WTC11 (cell line): Measurements from ENCODE around the gene STAT2. TPM values are rescaled to one million over a fixed set of nuclear protein-coding genes. Genes with fewer than 3 reads are reported as not detected.

Experiments
- ATAC-seq: fragments of 200-7000 bp; cut with Tn5 transposase; 2 replicates; pipeline ENCODE4 v1.10.0; 2021; ENCODE audit warnings: mild to moderate bottlenecking, moderate library complexity
- CTCF ChIA-PET: fragments of 300-600 bp; sonication (Branson Sonifier 250); formaldehyde crosslinking; loops from one replicate; lab custom pipeline; 2021; ENCODE audit warnings: antibody characterized with exemption; lab: Charles Lee
- POLR2A ChIA-PET: fragments of 350-600 bp; sonication (Branson Sonifier 250); formaldehyde crosslinking; loops from one replicate; lab custom pipeline; 2021; ENCODE audit warnings: antibody characterized with exemption; lab: Charles Lee
- DNase-seq: peaks from one replicate; pipeline ENCODE4 v3.0.0; 2021; ENCODE audit warnings: low spot score
- H3K27ac Mint-ChIP-seq: 2 replicates; pipeline ENCODE4 v1.8.0; 2021; ENCODE audit warnings: mixed read lengths
- H3K27me3 Mint-ChIP-seq: 2 replicates; pipeline ENCODE4 v1.8.0; 2021; ENCODE audit warnings: low read depth, mild to moderate bottlenecking, moderate library complexity, mixed read lengths
- H3K36me3 Mint-ChIP-seq: 2 replicates; pipeline ENCODE4 v1.8.0; 2021; ENCODE audit warnings: mixed read lengths
- H3K4me1 Mint-ChIP-seq: 2 replicates; pipeline ENCODE4 v1.8.0; 2022; ENCODE audit warnings: mixed read lengths
- H3K4me3 Mint-ChIP-seq: 2 replicates; pipeline ENCODE4 v1.8.0; 2021; ENCODE audit warnings: mild to moderate bottlenecking, moderate library complexity, mixed read lengths
- H3K9me3 Mint-ChIP-seq: 2 replicates; pipeline ENCODE4 v1.8.0; 2021; ENCODE audit warnings: mixed read lengths
- EMX1 ChIP-seq: fragments of 250-450 bp; sonication (Bioruptor Pico); IDR thresholded peaks from 2 replicates; pipeline ENCODE4 v1.8.0; 2021; ENCODE audit warnings: mild to moderate bottlenecking
- ETV6 ChIP-seq: sonication (generic); formaldehyde crosslinking; IDR thresholded peaks from 2 replicates; pipeline ENCODE4 v1.8.1; 2022; ENCODE audit warnings: mild to moderate bottlenecking, missing genetic modification reagents
- FOXK1 ChIP-seq: sonication (generic); formaldehyde crosslinking; IDR thresholded peaks from 2 replicates; pipeline ENCODE4 v1.8.0; 2022; ENCODE audit warnings: mild to moderate bottlenecking, moderate library complexity, missing genetic modification reagents
- FOXP1 ChIP-seq: sonication (generic); formaldehyde crosslinking; IDR thresholded peaks from 2 replicates; pipeline ENCODE4 v1.8.0; 2022; ENCODE audit warnings: missing genetic modification reagents, mild to moderate bottlenecking, moderate library complexity, borderline replicate concordance
- KAT7 ChIP-seq: sonication (generic); formaldehyde crosslinking; IDR thresholded peaks from 2 replicates; pipeline ENCODE4 v1.8.1; 2023; ENCODE audit warnings: missing genetic modification reagents, mild to moderate bottlenecking, borderline replicate concordance
- NR2C2 ChIP-seq: sonication (generic); formaldehyde crosslinking; IDR thresholded peaks from 2 replicates; pipeline ENCODE4 v1.8.0; 2022; ENCODE audit warnings: mild to moderate bottlenecking, missing genetic modification reagents
- SMAD4 ChIP-seq: sonication (generic); formaldehyde crosslinking; IDR thresholded peaks from 2 replicates; pipeline ENCODE4 v1.8.0; 2022; ENCODE audit warnings: mild to moderate bottlenecking, missing genetic modification reagents
- TCF7 ChIP-seq: sonication (generic); formaldehyde crosslinking; IDR thresholded peaks from 2 replicates; pipeline ENCODE4 v1.8.0; 2022; ENCODE audit warnings: mild to moderate bottlenecking, low read depth, missing genetic modification reagents, moderate library complexity
- ZBTB21 ChIP-seq: sonication (generic); formaldehyde crosslinking; IDR thresholded peaks from 2 replicates; pipeline ENCODE4 v1.8.1; 2023; ENCODE audit warnings: mild to moderate bottlenecking, missing genetic modification reagents, borderline replicate concordance
- ZNF121 ChIP-seq: sonication (generic); formaldehyde crosslinking; IDR thresholded peaks from 2 replicates; pipeline ENCODE4 v1.8.0; 2023; ENCODE audit warnings: missing genetic modification reagents
- ZNF138 ChIP-seq: sonication (generic); formaldehyde crosslinking; conservative IDR thresholded peaks from 2 replicates; pipeline ENCODE4 v1.8.1; 2022; ENCODE audit warnings: mild to moderate bottlenecking, moderate library complexity, missing genetic modification reagents
- total RNA-seq: library from RNA; stranded (reverse); gene quantifications from 3 replicates; pipeline ENCODE4 v1.2.3, GENCODE V29; 2021
- TF ChIP-seq, protein P1 (sequence below): sonication (generic); formaldehyde crosslinking; IDR thresholded peaks from 2 replicates; pipeline ENCODE4 v1.8.1; 2023; ENCODE audit warnings: mild to moderate bottlenecking, missing genetic modification reagents, moderate library complexity
- TF ChIP-seq, protein P2 (sequence below): sonication (generic); formaldehyde crosslinking; IDR thresholded peaks from 2 replicates; pipeline ENCODE4 v1.8.1; 2022; ENCODE audit warnings: low read depth, mild to moderate bottlenecking, moderate library complexity, missing genetic modification reagents, borderline replicate concordance
- TF ChIP-seq, protein P3 (sequence below): sonication (generic); formaldehyde crosslinking; IDR thresholded peaks from 2 replicates; pipeline ENCODE4 v1.8.0; 2022; ENCODE audit warnings: mild to moderate bottlenecking, missing genetic modification reagents
- TF ChIP-seq, protein P4 (sequence below): sonication (generic); formaldehyde crosslinking; IDR thresholded peaks from 2 replicates; pipeline ENCODE4 v1.8.1; 2023; ENCODE audit warnings: mild to moderate bottlenecking, moderate library complexity, missing genetic modification reagents
- TF ChIP-seq, protein P5 (sequence below): sonication (generic); formaldehyde crosslinking; IDR thresholded peaks from 2 replicates; pipeline ENCODE4 v1.8.0; 2023; ENCODE audit warnings: missing genetic modification reagents, mild to moderate bottlenecking, borderline replicate concordance
- TF ChIP-seq, protein P6 (sequence below): sonication (generic); formaldehyde crosslinking; conservative IDR thresholded peaks from 2 replicates; pipeline ENCODE4 v1.8.1; 2022; ENCODE audit warnings: mild to moderate bottlenecking, missing genetic modification reagents

The STAT2 gene
- total RNA-seq, 1 experiment from 2014 or later = 54.5 TPM

DNA sequence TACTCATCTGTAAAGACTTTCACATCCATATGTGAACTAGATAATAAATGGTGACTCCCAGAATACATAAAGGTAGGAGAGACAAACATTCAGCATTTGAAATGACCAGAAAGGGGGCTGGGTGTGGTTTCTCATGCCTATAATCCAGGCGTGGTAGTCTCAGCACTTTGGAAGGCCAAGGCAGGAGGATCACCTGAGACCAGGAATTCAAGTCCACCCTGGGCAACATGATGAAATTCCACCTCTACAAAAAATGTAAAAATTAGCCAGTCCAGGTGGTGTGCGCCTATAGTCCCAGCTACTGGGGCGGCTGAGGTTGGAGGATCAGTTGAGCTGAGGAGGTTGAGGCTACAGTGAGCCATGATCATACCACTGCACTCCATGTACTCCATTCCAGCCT is 55.6 kb downstream of the STAT2 start:
- no peak overlapping the region for H3K4me3 Mint-ChIP-seq
- no peak for ATAC-seq
- CTCF ChIA-PET = interaction anchor here (0.6 kb wide), 1 partner anchor 66 kb away, joined by 4 read pairs; no protein-coding TSS in a partner anchor
- no peaks in the 10 kb centered on the region for H3K9me3 Mint-ChIP-seq
- no peak for DNase-seq
- TF ChIP-seq ZBTB21 (no peak), TCF7 (CRISPR knock-in tag) (no peak), ZNF121 (CRISPR knock-in tag) (no peak), ZNF138 (no peak)
- TF ChIP-seq, protein P1, sequence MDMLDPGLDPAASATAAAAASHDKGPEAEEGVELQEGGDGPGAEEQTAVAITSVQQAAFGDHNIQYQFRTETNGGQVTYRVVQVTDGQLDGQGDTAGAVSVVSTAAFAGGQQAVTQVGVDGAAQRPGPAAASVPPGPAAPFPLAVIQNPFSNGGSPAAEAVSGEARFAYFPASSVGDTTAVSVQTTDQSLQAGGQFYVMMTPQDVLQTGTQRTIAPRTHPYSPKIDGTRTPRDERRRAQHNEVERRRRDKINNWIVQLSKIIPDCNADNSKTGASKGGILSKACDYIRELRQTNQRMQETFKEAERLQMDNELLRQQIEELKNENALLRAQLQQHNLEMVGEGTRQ (CRISPR knock-in tag) = no peak
- TF ChIP-seq, protein P2, sequence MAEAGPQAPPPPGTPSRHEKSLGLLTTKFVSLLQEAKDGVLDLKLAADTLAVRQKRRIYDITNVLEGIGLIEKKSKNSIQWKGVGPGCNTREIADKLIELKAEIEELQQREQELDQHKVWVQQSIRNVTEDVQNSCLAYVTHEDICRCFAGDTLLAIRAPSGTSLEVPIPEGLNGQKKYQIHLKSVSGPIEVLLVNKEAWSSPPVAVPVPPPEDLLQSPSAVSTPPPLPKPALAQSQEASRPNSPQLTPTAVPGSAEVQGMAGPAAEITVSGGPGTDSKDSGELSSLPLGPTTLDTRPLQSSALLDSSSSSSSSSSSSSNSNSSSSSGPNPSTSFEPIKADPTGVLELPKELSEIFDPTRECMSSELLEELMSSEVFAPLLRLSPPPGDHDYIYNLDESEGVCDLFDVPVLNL = no peak
- TF ChIP-seq, protein P3, sequence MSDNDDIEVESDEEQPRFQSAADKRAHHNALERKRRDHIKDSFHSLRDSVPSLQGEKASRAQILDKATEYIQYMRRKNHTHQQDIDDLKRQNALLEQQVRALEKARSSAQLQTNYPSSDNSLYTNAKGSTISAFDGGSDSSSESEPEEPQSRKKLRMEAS (CRISPR knock-in tag) = no peak
- H3K27ac Mint-ChIP-seq = no peak overlapping the region
- H3K4me1 Mint-ChIP-seq = peaks cover 9% of the 10 kb centered on the region
- H3K36me3 Mint-ChIP-seq = peaks cover 27% of the 10 kb centered on the region
- no peaks in the 10 kb centered on the region for H3K27me3 Mint-ChIP-seq
- POLR2A ChIA-PET = interaction anchor here (1.3 kb wide), 1 partner anchor 12 kb away, joined by 3 read pairs; the partner anchor contains the start of gene CNPY2

DNA sequence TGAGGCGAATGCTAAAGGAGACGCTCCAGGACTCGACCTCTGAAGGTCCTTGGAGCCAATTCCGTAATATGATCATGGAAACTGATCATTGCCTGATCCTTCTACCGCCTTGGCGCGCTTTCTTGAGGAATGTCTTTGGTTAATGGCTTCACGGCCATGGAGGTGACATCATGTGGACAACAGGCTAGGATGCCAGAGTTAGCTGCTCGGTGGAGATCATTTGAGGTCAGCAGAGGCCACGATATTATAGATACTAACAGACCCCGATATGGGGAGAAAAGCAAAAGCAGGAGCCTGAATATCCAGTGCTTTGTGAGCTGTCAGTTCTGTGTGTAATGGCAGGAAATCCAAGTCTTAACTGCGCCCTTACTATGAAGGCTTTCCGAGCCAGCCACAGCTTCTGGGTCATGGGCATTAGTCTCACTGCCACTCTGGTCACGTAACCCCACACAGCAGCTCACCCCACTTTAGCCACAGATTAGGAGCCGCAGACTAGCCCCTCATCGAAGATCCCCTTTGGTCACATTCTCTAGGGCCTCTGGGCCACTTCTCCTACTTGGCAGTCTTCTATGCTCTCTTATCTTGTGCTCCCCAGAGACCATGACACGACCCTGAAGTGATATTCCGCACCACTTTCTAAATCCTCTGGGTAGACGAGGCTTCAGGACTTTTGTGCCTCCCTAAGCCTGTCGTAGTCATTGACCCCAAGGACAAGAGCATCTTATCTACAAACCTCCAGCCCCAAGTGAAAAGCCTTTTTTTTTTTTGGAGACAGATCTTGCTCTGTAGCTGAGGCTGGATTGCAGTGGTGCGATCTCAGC is 59.1 kb downstream of the STAT2 start:
- ATAC-seq (peak; percentile 8; the same call in 1 of the 2 replicates), DNase-seq (no peak)
- peak overlapping the region; percentile 92 for H3K4me3 Mint-ChIP-seq
- peak overlapping the region; percentile 99 for H3K27ac Mint-ChIP-seq
- no peaks in the 10 kb centered on the region for H3K9me3 Mint-ChIP-seq
- H3K36me3 Mint-ChIP-seq = peaks cover 23% of the 10 kb centered on the region
- H3K27me3 Mint-ChIP-seq = no peaks in the 10 kb centered on the region
- CTCF ChIA-PET = interaction anchor here (1.1 to 1.6 kb wide), 3 partner anchors 15 to 160 kb away, joined by 3 to 6 read pairs (median 4); partner anchors contain the start of genes CNPY2 and SMARCC2
- POLR2A ChIA-PET = interaction anchor here (0.9 to 2.3 kb wide), 3 partner anchors 15 to 79 kb away, joined by 3 to 6 read pairs (median 5); partner anchors contain the start of genes CNPY2, RNF41 and STAT2
- peaks cover 26% of the 10 kb centered on the region for H3K4me1 Mint-ChIP-seq
- no peak for TF ChIP-seq KAT7 (CRISPR knock-in tag)
- TF ChIP-seq, protein P4, sequence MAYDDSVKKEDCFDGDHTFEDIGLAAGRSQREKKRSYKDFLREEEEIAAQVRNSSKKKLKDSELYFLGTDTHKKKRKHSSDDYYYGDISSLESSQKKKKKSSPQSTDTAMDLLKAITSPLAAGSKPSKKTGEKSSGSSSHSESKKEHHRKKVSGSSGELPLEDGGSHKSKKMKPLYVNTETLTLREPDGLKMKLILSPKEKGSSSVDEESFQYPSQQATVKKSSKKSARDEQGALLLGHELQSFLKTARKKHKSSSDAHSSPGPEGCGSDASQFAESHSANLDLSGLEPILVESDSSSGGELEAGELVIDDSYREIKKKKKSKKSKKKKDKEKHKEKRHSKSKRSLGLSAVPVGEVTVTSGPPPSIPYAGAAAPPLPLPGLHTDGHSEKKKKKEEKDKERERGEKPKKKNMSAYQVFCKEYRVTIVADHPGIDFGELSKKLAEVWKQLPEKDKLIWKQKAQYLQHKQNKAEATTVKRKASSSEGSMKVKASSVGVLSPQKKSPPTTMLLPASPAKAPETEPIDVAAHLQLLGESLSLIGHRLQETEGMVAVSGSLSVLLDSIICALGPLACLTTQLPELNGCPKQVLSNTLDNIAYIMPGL = no peak
- no peak for TF ChIP-seq EMX1 (CRISPR knock-in tag)
- no peak for TF ChIP-seq NR2C2
- TF ChIP-seq, all 79 proteins: peak for 0

DNA sequence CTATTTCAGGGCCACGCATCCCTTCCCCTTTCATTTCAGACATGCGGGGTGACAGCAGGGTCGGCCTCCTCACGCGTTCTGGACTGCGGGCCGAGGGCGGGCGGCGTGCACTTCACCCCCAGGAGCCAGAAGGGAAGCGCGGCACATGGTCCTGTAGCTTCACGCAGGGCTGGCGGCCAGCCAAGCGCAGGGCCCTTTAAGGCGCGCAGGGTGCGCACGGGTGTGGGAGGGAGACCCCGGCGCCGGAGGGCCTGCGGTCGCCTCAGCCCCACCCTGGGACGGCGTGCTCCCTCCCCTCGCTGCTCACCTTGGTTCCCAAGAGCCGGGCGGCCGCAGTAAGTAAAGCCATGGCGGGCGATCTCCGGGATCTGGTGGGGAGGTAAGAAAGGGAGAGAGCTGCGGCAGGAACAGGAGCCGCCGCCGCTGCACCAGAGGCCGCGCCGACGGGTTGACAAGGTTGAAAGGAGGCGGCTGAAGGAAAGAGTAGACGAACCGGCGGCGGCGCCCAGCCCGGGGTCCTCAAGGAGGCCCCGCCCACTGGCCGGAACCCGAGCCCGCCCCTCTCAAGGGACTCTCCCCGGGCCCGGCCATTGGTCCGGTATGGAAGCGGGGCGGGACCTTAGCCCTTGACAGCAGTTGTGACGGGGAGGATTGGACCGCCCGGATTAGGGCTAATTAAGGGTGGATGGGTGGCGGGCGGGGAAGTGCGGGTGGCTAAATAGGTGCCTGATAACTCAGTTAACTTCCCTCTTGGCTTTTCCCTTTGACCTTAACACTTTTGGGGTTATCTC is 59.9 kb downstream of the STAT2 start, which contains the start of gene CS:
CS (minus strand) TSS at position 478 of the 791 bp plus-strand sequence; CDS start at position 349, 129 bp downstream.
- POLR2A ChIA-PET = interaction anchor here (0.9 to 2.3 kb wide), 4 partner anchors 16 to 78 kb away, joined by 3 to 6 read pairs (median 4); partner anchors contain the start of genes CNPY2, RNF41 and STAT2
- Mint-ChIP-seq H3K27ac (peak within 1 kb of the TSS; percentile 99), H3K9me3 (no peaks in the 10 kb centered on the region), H3K4me1 (peaks cover 26% of the 10 kb centered on the region), H3K36me3 (peaks cover 18% of the 10 kb centered on the region), H3K27me3 (no peaks in the 10 kb centered on the region), H3K4me3 (peak within 1 kb of the TSS; percentile 92)
- DNase-seq (peak; percentile 99), ATAC-seq (peak; percentile 98)
- CTCF ChIA-PET = interaction anchor here (0.8 to 1.6 kb wide), 5 partner anchors 16 to 161 kb away, joined by 3 to 6 read pairs (median 4); partner anchors contain the start of genes CNPY2 and SMARCC2
- TF ChIP-seq, protein P5, sequence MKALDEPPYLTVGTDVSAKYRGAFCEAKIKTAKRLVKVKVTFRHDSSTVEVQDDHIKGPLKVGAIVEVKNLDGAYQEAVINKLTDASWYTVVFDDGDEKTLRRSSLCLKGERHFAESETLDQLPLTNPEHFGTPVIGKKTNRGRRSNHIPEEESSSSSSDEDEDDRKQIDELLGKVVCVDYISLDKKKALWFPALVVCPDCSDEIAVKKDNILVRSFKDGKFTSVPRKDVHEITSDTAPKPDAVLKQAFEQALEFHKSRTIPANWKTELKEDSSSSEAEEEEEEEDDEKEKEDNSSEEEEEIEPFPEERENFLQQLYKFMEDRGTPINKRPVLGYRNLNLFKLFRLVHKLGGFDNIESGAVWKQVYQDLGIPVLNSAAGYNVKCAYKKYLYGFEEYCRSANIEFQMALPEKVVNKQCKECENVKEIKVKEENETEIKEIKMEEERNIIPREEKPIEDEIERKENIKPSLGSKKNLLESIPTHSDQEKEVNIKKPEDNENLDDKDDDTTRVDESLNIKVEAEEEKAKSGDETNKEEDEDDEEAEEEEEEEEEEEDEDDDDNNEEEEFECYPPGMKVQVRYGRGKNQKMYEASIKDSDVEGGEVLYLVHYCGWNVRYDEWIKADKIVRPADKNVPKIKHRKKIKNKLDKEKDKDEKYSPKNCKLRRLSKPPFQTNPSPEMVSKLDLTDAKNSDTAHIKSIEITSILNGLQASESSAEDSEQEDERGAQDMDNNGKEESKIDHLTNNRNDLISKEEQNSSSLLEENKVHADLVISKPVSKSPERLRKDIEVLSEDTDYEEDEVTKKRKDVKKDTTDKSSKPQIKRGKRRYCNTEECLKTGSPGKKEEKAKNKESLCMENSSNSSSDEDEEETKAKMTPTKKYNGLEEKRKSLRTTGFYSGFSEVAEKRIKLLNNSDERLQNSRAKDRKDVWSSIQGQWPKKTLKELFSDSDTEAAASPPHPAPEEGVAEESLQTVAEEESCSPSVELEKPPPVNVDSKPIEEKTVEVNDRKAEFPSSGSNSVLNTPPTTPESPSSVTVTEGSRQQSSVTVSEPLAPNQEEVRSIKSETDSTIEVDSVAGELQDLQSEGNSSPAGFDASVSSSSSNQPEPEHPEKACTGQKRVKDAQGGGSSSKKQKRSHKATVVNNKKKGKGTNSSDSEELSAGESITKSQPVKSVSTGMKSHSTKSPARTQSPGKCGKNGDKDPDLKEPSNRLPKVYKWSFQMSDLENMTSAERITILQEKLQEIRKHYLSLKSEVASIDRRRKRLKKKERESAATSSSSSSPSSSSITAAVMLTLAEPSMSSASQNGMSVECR (CRISPR knock-in tag) = peak; percentile 68; the same call in 1 of the 2 replicates
- TF ChIP-seq KAT7 (CRISPR knock-in tag) (no peak), ZNF121 (CRISPR knock-in tag) (no peak), TCF7 (CRISPR knock-in tag) (peak; percentile 69; the same call in 1 of the 2 replicates), SMAD4 (no peak), FOXK1 (CRISPR knock-in tag) (0 out of 2 replicates have a peak, but pooled peaks have one; percentile 25), FOXP1 (CRISPR knock-in tag) (peak; percentile 85), ETV6 (CRISPR knock-in tag) (no peak; the same call in 1 of the 2 replicates)
- TF ChIP-seq, protein P2 = peak; percentile 11; the same call in 1 of the 2 replicates
- TF ChIP-seq, protein P6, sequence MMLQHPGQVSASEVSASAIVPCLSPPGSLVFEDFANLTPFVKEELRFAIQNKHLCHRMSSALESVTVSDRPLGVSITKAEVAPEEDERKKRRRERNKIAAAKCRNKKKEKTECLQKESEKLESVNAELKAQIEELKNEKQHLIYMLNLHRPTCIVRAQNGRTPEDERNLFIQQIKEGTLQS (CRISPR knock-in tag) = no peak
